ENCODE results near the gene MINDY3. TPM values are rescaled to one million over a fixed set of nuclear protein-coding genes. Genes with fewer than 3 reads are reported as not detected.
"Not testable (repeated sequence)": the region's sequence is repeated elsewhere in the genome, so short reads cannot be mapped to it uniquely, and the experiment has no call there.

MINDY3 gene
- total RNA-seq, 2 experiments from 2014 or later = 15.3 to 16.7 TPM

DNA sequence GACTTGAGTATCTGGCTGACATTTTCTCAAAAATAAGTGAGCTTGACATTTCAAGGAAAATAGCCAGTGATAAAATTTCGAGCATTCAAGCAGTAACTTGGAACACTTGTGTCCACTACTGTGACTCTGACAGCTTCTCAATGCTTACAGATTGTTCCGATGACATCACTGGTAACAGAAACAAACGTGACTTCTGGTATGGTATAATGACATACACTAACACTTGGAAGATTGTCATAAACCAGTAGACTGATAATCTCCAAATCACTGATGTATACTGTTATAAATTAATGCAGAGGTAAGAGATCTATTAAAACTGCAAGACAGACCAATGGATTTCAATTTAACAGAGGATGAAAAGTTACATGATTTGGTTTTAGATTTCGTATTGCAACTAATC lies 6.5 kb downstream of the MINDY3 start:
- POLR2A ChIA-PET = no interaction called here
- peaks cover 44% of the 10 kb centered on the region for H3K4me1 Mint-ChIP-seq (ENCODE audit: low read depth)
- H3K4me3 Mint-ChIP-seq = no peak overlapping the region
- H3K27ac Mint-ChIP-seq = no peak overlapping the region
- intact Hi-C loops (cut with micrococcal nuclease) = no loop called here
- CTCF ChIA-PET = no interaction called here
- H3K36me3 Mint-ChIP-seq = peaks cover 42% of the 10 kb centered on the region
- DNase-seq = no peak
- H3K9me3 Mint-ChIP-seq = peaks cover 22% of the 10 kb centered on the region
- no peaks in the 10 kb centered on the region for H3K27me3 Mint-ChIP-seq

GRCh38 chr10:15852111-15852557 lies 8.2 kb downstream of the MINDY3 start:
- POLR2A ChIA-PET = no interaction called here
- CTCF ChIA-PET = interaction anchor here (1.2 kb wide), 1 partner anchor 50 kb away, joined by 3 read pairs; no protein-coding TSS in a partner anchor
- no peak for DNase-seq
- intact Hi-C loops (cut with micrococcal nuclease) = no loop called here
- Mint-ChIP-seq H3K9me3 (peaks cover 22% of the 10 kb centered on the region), H3K4me3 (no peak overlapping the region), H3K27ac (no peak overlapping the region), H3K4me1 (ENCODE audit: low read depth) (peaks cover 31% of the 10 kb centered on the region), H3K36me3 (peaks cover 44% of the 10 kb centered on the region), H3K27me3 (no peaks in the 10 kb centered on the region)

DNA sequence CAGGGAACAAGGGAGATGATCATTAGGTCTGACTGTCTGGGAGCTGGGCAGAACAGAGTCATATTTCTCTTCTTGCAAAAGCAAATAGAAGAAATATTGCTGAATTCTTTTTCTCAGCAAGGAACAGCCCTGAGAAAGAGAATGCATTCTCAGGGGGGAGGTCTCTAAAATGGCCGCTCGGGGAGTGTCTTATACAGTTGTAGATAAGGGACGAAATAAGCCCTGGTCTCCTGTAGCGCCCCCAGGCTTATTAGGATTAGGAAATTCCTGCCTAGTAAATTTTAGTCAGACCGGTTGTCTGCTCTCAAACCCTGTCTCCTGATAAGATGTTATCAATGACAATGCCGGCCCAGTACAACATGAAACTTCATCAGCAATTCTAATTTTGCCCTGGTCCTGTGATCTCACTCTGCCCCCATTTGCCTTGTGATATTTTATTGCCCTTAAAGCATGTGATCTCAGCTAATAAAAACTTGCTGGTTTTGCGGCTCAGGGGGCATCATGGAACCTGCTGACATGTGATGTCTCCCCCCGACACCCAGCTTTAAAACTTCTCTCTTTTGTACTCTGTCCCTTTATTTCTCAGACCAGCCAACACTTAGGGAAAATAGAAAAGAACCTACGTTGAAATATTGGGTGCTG lies 9.8 kb downstream of the MINDY3 start:
- DNase-seq; H3K4me3 Mint-ChIP-seq; H3K27ac Mint-ChIP-seq; intact Hi-C loops (cut with micrococcal nuclease); POLR2A ChIA-PET; CTCF ChIA-PET; H3K27me3 Mint-ChIP-seq: not testable (repeated sequence)
- peaks cover 25% of the 10 kb centered on the region for H3K4me1 Mint-ChIP-seq (ENCODE audit: low read depth)
- peaks cover 22% of the 10 kb centered on the region for H3K9me3 Mint-ChIP-seq
- H3K36me3 Mint-ChIP-seq = peaks cover 42% of the 10 kb centered on the region

GRCh38 chr10:15849316-15849715 lies 11.0 kb downstream of the MINDY3 start:
- no peak overlapping the region for H3K27ac Mint-ChIP-seq
- H3K4me3 Mint-ChIP-seq = no peak overlapping the region
- intact Hi-C loops (cut with micrococcal nuclease) = no loop called here
- peaks cover 39% of the 10 kb centered on the region for H3K36me3 Mint-ChIP-seq
- H3K4me1 Mint-ChIP-seq (ENCODE audit: low read depth) = peaks cover 19% of the 10 kb centered on the region
- H3K27me3 Mint-ChIP-seq = no peaks in the 10 kb centered on the region
- POLR2A ChIA-PET = no interaction called here
- DNase-seq = no peak
- CTCF ChIA-PET = interaction anchor here (0.6 kb wide), 1 partner anchor 697 kb away, joined by 3 read pairs; no protein-coding TSS in a partner anchor
- H3K9me3 Mint-ChIP-seq = peaks cover 22% of the 10 kb centered on the region

- peaks cover 24% of the 10 kb centered on the region for H3K4me1 Mint-ChIP-seq (ENCODE audit: low read depth)
- no peak overlapping the region for H3K4me3 Mint-ChIP-seq
- DNase-seq = no peak
- intact Hi-C loops (cut with micrococcal nuclease) = no loop called here
- H3K27me3 Mint-ChIP-seq = no peaks in the 10 kb centered on the region
- H3K9me3 Mint-ChIP-seq = peaks cover 22% of the 10 kb centered on the region
- POLR2A ChIA-PET = no interaction called here
- H3K36me3 Mint-ChIP-seq = peaks cover 39% of the 10 kb centered on the region
- CTCF ChIA-PET = no interaction called here
- no peak overlapping the region for H3K27ac Mint-ChIP-seq
Observed at GRCh38 chr10:15847481-15847880, 12.8 kb downstream of the MINDY3 start.

DNA sequence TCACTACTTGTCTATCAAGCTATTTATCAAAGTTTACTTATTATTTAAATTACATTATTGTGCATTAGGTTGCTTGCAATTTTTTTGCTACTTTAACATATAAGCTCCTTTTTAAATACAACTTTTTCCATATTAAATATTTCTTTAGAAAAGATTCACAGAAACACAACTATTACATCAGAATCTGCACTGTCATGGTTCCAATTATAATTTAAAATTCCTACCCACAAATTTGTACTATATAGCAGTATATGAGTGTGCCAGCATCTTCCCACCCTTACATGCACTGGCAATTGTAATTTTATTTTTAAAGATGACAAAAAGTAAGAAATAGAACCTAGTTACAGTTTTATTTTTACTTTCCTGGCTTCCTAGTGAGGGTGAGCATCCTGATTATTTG lies 15.8 kb downstream of the MINDY3 start:
- no peak for DNase-seq
- peaks cover 25% of the 10 kb centered on the region for H3K4me1 Mint-ChIP-seq (ENCODE audit: low read depth)
- no peaks in the 10 kb centered on the region for H3K9me3 Mint-ChIP-seq
- ChIA-PET POLR2A (no interaction called here), CTCF (no interaction called here)
- no peaks in the 10 kb centered on the region for H3K27me3 Mint-ChIP-seq
- intact Hi-C loops (cut with micrococcal nuclease) = loop anchor here (2.0 kb wide), 1 partner anchor 14 kb away; no protein-coding TSS in a partner anchor
- no peak overlapping the region for H3K27ac Mint-ChIP-seq
- H3K36me3 Mint-ChIP-seq = peaks cover 21% of the 10 kb centered on the region
- H3K4me3 Mint-ChIP-seq = no peak overlapping the region

DNA sequence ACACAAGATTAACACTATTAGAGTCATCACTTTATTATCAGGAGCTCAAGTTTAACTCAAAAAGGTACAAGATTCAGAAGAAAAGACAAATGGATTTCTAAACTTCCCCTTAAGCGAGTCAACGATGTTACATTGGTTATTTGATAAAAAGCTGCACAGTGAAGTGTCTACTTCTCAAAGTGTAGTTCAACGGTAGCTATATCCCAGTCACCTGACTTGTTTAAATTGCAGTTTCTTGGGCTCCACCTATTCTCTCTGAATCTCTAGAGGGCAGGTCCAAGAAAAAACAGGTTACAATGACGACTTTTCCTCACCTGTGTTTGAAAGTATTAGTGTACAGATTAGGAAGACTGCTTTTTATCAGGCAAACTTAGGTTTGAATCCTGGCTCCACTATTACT lies 16.6 kb downstream of the MINDY3 start:
- no peak overlapping the region for H3K4me3 Mint-ChIP-seq
- H3K27me3 Mint-ChIP-seq = no peaks in the 10 kb centered on the region
- H3K36me3 Mint-ChIP-seq = peaks cover 17% of the 10 kb centered on the region
- ChIA-PET POLR2A (no interaction called here), CTCF (interaction anchor here (1.6 kb wide), 1 partner anchor 17 kb away, joined by 4 read pairs; the partner anchor contains the start of gene MINDY3)
- no peak overlapping the region for H3K27ac Mint-ChIP-seq
- peaks cover 23% of the 10 kb centered on the region for H3K4me1 Mint-ChIP-seq (ENCODE audit: low read depth)
- no peak for DNase-seq
- H3K9me3 Mint-ChIP-seq = no peaks in the 10 kb centered on the region
- intact Hi-C loops (cut with micrococcal nuclease) = loop anchor here (2.0 kb wide), 1 partner anchor 13 kb away; no protein-coding TSS in a partner anchor

- Mint-ChIP-seq H3K27me3 (no peaks in the 10 kb centered on the region), H3K4me3 (no peak overlapping the region), H3K4me1 (ENCODE audit: low read depth) (peaks cover 23% of the 10 kb centered on the region), H3K9me3 (no peaks in the 10 kb centered on the region), H3K36me3 (peaks cover 18% of the 10 kb centered on the region), H3K27ac (no peak overlapping the region)
- DNase-seq = no peak
- intact Hi-C loops (cut with micrococcal nuclease) = no loop called here
- ChIA-PET CTCF (interaction anchor here (1.6 kb wide), 1 partner anchor 18 kb away, joined by 4 read pairs; the partner anchor contains the start of gene MINDY3), POLR2A (no interaction called here)
Observed at GRCh38 chr10:15842556-15843169, 17.6 kb downstream of the MINDY3 start.

GRCh38 chr10:15841696-15842095 lies 18.6 kb downstream of the MINDY3 start:
- intact Hi-C loops (cut with micrococcal nuclease) = no loop called here
- H3K9me3 Mint-ChIP-seq = no peaks in the 10 kb centered on the region
- H3K4me3 Mint-ChIP-seq = no peak overlapping the region
- peaks cover 23% of the 10 kb centered on the region for H3K4me1 Mint-ChIP-seq (ENCODE audit: low read depth)
- H3K27ac Mint-ChIP-seq = no peak overlapping the region
- ChIA-PET POLR2A (no interaction called here), CTCF (interaction anchor here (1.6 kb wide), 1 partner anchor 19 kb away, joined by 4 read pairs; the partner anchor contains the start of gene MINDY3)
- H3K27me3 Mint-ChIP-seq = no peaks in the 10 kb centered on the region
- H3K36me3 Mint-ChIP-seq = peaks cover 17% of the 10 kb centered on the region
- no peak for DNase-seq

DNA sequence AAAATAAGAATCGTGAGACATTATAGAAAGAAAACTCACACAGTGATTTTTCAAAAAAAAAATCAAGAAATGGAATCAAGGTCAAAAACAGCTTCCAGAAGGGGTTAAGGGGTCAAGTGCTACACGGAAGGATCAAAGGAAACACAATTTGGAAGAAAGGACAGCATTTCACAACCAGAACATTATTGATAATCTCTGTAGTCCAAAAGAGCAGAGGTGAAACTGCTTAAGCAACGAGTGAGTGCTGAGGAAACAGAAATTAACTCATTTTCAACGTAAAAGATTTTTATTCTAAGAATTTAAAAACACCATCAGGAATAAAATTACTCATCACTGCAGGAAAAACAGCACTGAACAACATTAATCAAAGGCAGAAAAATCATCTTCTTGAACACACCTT lies 23.5 kb downstream of the MINDY3 start:
- Mint-ChIP-seq H3K4me3 (no peak overlapping the region), H3K27me3 (no peaks in the 10 kb centered on the region), H3K36me3 (peaks cover 23% of the 10 kb centered on the region), H3K4me1 (ENCODE audit: low read depth) (peaks cover 10% of the 10 kb centered on the region), H3K27ac (no peak overlapping the region), H3K9me3 (no peaks in the 10 kb centered on the region)
- CTCF ChIA-PET = interaction anchor here (0.8 kb wide), 1 partner anchor 941 kb away, joined by 4 read pairs; no protein-coding TSS in a partner anchor
- no peak for DNase-seq
- POLR2A ChIA-PET = no interaction called here
- intact Hi-C loops (cut with micrococcal nuclease) = loop anchor here (10.0 kb wide), 1 partner anchor 598 kb away; the partner anchor contains the start of gene PTER

GRCh38 chr10:15829495-15829894 lies 30.8 kb downstream of the MINDY3 start:
- H3K27me3 Mint-ChIP-seq = no peaks in the 10 kb centered on the region
- ChIA-PET CTCF (interaction anchor here (0.6 to 0.7 kb wide), 2 partner anchors 100 to 942 kb away, joined by 3 read pairs; no protein-coding TSS in a partner anchor), POLR2A (no interaction called here)
- DNase-seq = no peak
- H3K4me3 Mint-ChIP-seq = no peak overlapping the region
- H3K27ac Mint-ChIP-seq = no peak overlapping the region
- H3K4me1 Mint-ChIP-seq (ENCODE audit: low read depth) = peaks cover 25% of the 10 kb centered on the region
- intact Hi-C loops (cut with micrococcal nuclease) = loop anchor here (10.0 kb wide), 2 partner anchors 245 to 395 kb away; no protein-coding TSS in a partner anchor
- H3K9me3 Mint-ChIP-seq = no peaks in the 10 kb centered on the region
- H3K36me3 Mint-ChIP-seq = peaks cover 42% of the 10 kb centered on the region

GRCh38 chr10:15824498-15824897 lies 35.8 kb downstream of the MINDY3 start:
- ChIA-PET POLR2A (no interaction called here), CTCF (no interaction called here)
- peaks cover under 1% of the 10 kb centered on the region for H3K4me1 Mint-ChIP-seq (ENCODE audit: low read depth)
- intact Hi-C loops (cut with micrococcal nuclease) = loop anchor here (10.0 kb wide), 2 partner anchors 240 to 390 kb away; no protein-coding TSS in a partner anchor
- H3K27ac Mint-ChIP-seq = no peak overlapping the region
- no peaks in the 10 kb centered on the region for H3K27me3 Mint-ChIP-seq
- DNase-seq = no peak
- H3K36me3 Mint-ChIP-seq = peaks cover 43% of the 10 kb centered on the region
- no peaks in the 10 kb centered on the region for H3K9me3 Mint-ChIP-seq
- no peak overlapping the region for H3K4me3 Mint-ChIP-seq
